HepG2 (cell line): ENCODE measurements around the gene MRPL48. TPM values are rescaled to one million over a fixed set of nuclear protein-coding genes. Genes with fewer than 3 reads are reported as not detected.

Experiments
- HNF4A ChIP-seq: sonication (generic); formaldehyde crosslinking; IDR thresholded peaks from 2 replicates; pipeline ENCODE4 v1.4.0; 2020; ENCODE audit warnings: missing genetic modification reagents
- NR2F6 ChIP-seq, 2 experiments: IDR thresholded peaks; 2 replicates each; pipeline ENCODE4 v1.6.1; 2016; ENCODE audit warnings: antibody characterized with exemption in 1 of 2, mild to moderate bottlenecking in 1 of 2
- RARA ChIP-seq: IDR thresholded peaks from 2 replicates; pipeline ENCODE4 v1.6.1; 2016; ENCODE audit warnings: missing genetic modification reagents, missing compliant biosample characterization
- RFXAP ChIP-seq: sonication (generic); formaldehyde crosslinking; IDR thresholded peaks from 2 replicates; pipeline ENCODE4 v1.4.0; 2020; ENCODE audit warnings: missing genetic modification reagents, borderline replicate concordance
- SIX1 ChIP-seq: sonication (generic); formaldehyde crosslinking; IDR thresholded peaks from 2 replicates; pipeline ENCODE4 v1.4.0; 2020; ENCODE audit warnings: missing genetic modification reagents, borderline replicate concordance
- SP5 ChIP-seq: IDR thresholded peaks from 2 replicates; pipeline ENCODE4 v1.6.1; 2016; ENCODE audit warnings: low read depth, borderline replicate concordance
- ZFP36 ChIP-seq: fragments of 150-350 bp; IDR thresholded peaks from 2 replicates; pipeline ENCODE4 v1.6.1; 2018; ENCODE audit warnings: borderline replicate concordance, low read length, low read depth; ENCODE audit not compliant: partially characterized antibody
- ZKSCAN5 ChIP-seq: sonication (generic); formaldehyde crosslinking; IDR thresholded peaks from 2 replicates; pipeline ENCODE4 v1.5.1; 2020; ENCODE audit warnings: mild to moderate bottlenecking, missing genetic modification reagents
- ZNF501 ChIP-seq: sonication (generic); formaldehyde crosslinking; IDR thresholded peaks from 2 replicates; pipeline ENCODE4 v1.5.1; 2020; ENCODE audit warnings: mild to moderate bottlenecking, moderate library complexity, missing genetic modification reagents
- polyA plus RNA-seq, 8 experiments: library from polyadenylated mRNA; depleted of rRNA in 3 of 8; stranded (reverse) in 7 of 8; unstranded in 1 of 8; fragments of >200 nt; fragmentation: Illumina TruSeq in 4 of 8; extraction: Trizol in 4 of 8; gene quantifications; 2 replicates each; pipeline versions ENCODE4 v1.2.1 to v1.2.3, GENCODE V29; 2011 to 2016; ENCODE audit warnings: low read depth in 4 of 8, missing spikeins in 1 of 8, mixed read lengths in 1 of 8; ENCODE audit not compliant: insufficient read depth in 1 of 8
- total RNA-seq, 5 experiments: library from RNA; depleted of rRNA; stranded (reverse); fragments of >200 nt; fragmentation: Illumina TruSeq; extraction: Trizol; gene quantifications; 2 replicates each; pipeline ENCODE4 v1.2.3, GENCODE V29; 2016; ENCODE audit warnings: low read depth in 1 of 5
- TF ChIP-seq, protein P1 (sequence below): sonication (generic); formaldehyde crosslinking; IDR thresholded peaks from 2 replicates; pipeline ENCODE4 v1.8.1; 2022; ENCODE audit warnings: low read depth, mild to moderate bottlenecking, missing genetic modification reagents
- TF ChIP-seq, protein P2 (sequence below): IDR thresholded peaks from 2 replicates; pipeline ENCODE4 v1.4.0; 2020; ENCODE audit warnings: mild to moderate bottlenecking, missing genetic modification reagents
- TF ChIP-seq, protein P3 (sequence below): sonication (generic); formaldehyde crosslinking; IDR thresholded peaks from 2 replicates; pipeline ENCODE4 v1.4.0; 2020; ENCODE audit warnings: missing genetic modification reagents, mild to moderate bottlenecking, borderline replicate concordance
- TF ChIP-seq, protein P4 (sequence below): sonication (generic); formaldehyde crosslinking; IDR thresholded peaks from 2 replicates; pipeline ENCODE4 v1.5.0; 2020; ENCODE audit warnings: mild to moderate bottlenecking, missing genetic modification reagents
- TF ChIP-seq, protein P5 (sequence below): sonication (generic); formaldehyde crosslinking; IDR thresholded peaks from 2 replicates; pipeline ENCODE4 v1.5.1; 2020; ENCODE audit warnings: mild to moderate bottlenecking, moderate library complexity, missing genetic modification reagents
- TF ChIP-seq, protein P6 (sequence below): sonication (generic); formaldehyde crosslinking; IDR thresholded peaks from 2 replicates; pipeline ENCODE4 v1.5.0; 2020; ENCODE audit warnings: mild to moderate bottlenecking, missing genetic modification reagents

Gene MRPL48
- total and polyA plus RNA-seq, 2 of the 13 experiments (the other 11 are each of a cell fraction or from before 2014, with no cell fraction given), result 61.2 to 67.9 TPM

DNA sequence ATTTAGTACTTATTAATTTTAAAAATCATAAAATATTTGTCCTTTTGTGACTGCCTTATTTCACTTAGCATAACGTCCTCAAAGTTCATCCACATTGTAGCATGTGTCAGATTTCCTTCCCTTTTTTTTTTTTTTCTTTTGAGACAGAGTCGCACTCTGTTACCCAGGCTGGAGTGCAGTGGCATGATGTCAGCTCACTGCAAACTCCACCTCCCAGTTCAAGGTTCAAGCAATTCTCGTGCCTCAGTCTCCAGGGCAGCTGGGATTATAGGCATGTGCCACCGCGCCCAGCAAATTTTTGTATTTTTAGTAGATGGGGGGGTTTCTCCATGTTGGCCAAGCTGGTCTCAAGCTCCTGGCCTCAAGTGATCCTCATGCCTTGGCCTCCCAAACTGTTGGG lies 37.4 kb upstream of the MRPL48 start (continued):
- TF ChIP-seq, protein P1, sequence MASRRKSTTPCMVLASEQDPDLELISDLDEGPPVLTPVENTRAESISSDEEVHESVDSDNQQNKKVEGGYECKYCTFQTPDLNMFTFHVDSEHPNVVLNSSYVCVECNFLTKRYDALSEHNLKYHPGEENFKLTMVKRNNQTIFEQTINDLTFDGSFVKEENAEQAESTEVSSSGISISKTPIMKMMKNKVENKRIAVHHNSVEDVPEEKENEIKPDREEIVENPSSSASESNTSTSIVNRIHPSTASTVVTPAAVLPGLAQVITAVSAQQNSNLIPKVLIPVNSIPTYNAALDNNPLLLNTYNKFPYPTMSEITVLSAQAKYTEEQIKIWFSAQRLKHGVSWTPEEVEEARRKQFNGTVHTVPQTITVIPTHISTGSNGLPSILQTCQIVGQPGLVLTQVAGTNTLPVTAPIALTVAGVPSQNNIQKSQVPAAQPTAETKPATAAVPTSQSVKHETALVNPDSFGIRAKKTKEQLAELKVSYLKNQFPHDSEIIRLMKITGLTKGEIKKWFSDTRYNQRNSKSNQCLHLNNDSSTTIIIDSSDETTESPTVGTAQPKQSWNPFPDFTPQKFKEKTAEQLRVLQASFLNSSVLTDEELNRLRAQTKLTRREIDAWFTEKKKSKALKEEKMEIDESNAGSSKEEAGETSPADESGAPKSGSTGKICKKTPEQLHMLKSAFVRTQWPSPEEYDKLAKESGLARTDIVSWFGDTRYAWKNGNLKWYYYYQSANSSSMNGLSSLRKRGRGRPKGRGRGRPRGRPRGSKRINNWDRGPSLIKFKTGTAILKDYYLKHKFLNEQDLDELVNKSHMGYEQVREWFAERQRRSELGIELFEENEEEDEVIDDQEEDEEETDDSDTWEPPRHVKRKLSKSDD, result 0 out of 2 replicates have a peak, but pooled peaks have one; percentile 28
- TF ChIP-seq SIX1 (CRISPR knock-in tag) (no peak; the same call in 1 of the 2 replicates), HNF4A (peak; percentile 71), ZKSCAN5 (CRISPR knock-in tag) (no peak), RARA (0 out of 2 replicates have a peak, but pooled peaks have one; percentile 13), ZNF501 (CRISPR knock-in tag) (no peak; the same call in 1 of the 2 replicates), NR2F6 (IDR thresholded peaks at IDR 0.05) (no peak), NR2F6 (CRISPR knock-in tag; IDR thresholded peaks at IDR 0.05) (no peak), SP5 (CRISPR knock-in tag) (peak; percentile 67), RFXAP (CRISPR knock-in tag) (no peak), ZFP36 (no peak)
- TF ChIP-seq, protein P2, sequence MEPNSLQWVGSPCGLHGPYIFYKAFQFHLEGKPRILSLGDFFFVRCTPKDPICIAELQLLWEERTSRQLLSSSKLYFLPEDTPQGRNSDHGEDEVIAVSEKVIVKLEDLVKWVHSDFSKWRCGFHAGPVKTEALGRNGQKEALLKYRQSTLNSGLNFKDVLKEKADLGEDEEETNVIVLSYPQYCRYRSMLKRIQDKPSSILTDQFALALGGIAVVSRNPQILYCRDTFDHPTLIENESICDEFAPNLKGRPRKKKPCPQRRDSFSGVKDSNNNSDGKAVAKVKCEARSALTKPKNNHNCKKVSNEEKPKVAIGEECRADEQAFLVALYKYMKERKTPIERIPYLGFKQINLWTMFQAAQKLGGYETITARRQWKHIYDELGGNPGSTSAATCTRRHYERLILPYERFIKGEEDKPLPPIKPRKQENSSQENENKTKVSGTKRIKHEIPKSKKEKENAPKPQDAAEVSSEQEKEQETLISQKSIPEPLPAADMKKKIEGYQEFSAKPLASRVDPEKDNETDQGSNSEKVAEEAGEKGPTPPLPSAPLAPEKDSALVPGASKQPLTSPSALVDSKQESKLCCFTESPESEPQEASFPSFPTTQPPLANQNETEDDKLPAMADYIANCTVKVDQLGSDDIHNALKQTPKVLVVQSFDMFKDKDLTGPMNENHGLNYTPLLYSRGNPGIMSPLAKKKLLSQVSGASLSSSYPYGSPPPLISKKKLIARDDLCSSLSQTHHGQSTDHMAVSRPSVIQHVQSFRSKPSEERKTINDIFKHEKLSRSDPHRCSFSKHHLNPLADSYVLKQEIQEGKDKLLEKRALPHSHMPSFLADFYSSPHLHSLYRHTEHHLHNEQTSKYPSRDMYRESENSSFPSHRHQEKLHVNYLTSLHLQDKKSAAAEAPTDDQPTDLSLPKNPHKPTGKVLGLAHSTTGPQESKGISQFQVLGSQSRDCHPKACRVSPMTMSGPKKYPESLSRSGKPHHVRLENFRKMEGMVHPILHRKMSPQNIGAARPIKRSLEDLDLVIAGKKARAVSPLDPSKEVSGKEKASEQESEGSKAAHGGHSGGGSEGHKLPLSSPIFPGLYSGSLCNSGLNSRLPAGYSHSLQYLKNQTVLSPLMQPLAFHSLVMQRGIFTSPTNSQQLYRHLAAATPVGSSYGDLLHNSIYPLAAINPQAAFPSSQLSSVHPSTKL (CRISPR knock-in tag), result peak; percentile 64
- TF ChIP-seq, protein P3, sequence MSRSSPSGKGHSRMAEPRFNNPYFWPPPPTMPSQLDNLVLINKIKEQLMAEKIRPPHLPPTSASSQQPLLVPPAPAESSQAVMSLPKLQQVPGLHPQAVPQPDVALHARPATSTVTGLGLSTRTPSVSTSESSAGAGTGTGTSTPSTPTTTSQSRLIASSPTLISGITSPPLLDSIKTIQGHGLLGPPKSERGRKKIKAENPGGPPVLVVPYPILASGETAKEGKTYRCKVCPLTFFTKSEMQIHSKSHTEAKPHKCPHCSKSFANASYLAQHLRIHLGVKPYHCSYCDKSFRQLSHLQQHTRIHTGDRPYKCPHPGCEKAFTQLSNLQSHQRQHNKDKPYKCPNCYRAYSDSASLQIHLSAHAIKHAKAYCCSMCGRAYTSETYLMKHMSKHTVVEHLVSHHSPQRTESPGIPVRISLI (CRISPR knock-in tag), result peak; percentile 58; the same call in 1 of the 2 replicates
- TF ChIP-seq, protein P4, sequence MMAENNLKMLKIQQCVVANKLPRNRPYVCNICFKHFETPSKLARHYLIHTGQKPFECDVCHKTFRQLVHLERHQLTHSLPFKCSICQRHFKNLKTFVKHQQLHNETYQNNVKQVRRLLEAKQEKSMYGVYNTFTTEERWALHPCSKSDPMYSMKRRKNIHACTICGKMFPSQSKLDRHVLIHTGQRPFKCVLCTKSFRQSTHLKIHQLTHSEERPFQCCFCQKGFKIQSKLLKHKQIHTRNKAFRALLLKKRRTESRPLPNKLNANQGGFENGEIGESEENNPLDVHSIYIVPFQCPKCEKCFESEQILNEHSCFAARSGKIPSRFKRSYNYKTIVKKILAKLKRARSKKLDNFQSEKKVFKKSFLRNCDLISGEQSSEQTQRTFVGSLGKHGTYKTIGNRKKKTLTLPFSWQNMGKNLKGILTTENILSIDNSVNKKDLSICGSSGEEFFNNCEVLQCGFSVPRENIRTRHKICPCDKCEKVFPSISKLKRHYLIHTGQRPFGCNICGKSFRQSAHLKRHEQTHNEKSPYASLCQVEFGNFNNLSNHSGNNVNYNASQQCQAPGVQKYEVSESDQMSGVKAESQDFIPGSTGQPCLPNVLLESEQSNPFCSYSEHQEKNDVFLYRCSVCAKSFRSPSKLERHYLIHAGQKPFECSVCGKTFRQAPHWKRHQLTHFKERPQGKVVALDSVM (CRISPR knock-in tag), result peak; percentile 80
- TF ChIP-seq, protein P5, sequence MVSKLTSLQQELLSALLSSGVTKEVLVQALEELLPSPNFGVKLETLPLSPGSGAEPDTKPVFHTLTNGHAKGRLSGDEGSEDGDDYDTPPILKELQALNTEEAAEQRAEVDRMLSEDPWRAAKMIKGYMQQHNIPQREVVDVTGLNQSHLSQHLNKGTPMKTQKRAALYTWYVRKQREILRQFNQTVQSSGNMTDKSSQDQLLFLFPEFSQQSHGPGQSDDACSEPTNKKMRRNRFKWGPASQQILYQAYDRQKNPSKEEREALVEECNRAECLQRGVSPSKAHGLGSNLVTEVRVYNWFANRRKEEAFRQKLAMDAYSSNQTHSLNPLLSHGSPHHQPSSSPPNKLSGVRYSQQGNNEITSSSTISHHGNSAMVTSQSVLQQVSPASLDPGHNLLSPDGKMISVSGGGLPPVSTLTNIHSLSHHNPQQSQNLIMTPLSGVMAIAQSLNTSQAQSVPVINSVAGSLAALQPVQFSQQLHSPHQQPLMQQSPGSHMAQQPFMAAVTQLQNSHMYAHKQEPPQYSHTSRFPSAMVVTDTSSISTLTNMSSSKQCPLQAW (CRISPR knock-in tag), result 0 out of 2 replicates have a peak, but pooled peaks have one; percentile 27
- TF ChIP-seq, protein P6, sequence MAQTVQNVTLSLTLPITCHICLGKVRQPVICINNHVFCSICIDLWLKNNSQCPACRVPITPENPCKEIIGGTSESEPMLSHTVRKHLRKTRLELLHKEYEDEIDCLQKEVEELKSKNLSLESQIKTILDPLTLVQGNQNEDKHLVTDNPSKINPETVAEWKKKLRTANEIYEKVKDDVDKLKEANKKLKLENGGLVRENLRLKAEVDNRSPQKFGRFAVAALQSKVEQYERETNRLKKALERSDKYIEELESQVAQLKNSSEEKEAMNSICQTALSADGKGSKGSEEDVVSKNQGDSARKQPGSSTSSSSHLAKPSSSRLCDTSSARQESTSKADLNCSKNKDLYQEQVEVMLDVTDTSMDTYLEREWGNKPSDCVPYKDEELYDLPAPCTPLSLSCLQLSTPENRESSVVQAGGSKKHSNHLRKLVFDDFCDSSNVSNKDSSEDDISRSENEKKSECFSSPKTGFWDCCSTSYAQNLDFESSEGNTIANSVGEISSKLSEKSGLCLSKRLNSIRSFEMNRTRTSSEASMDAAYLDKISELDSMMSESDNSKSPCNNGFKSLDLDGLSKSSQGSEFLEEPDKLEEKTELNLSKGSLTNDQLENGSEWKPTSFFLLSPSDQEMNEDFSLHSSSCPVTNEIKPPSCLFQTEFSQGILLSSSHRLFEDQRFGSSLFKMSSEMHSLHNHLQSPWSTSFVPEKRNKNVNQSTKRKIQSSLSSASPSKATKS (CRISPR knock-in tag), result no peak
